HepG2 (cell line): ENCODE data around the gene MLC1. TPM values are rescaled to one million over a fixed set of nuclear protein-coding genes. Genes with fewer than 3 reads are reported as not detected.

Source experiments
- ATAC-seq: fragments of 200-7000 bp; cut with Tn5 transposase; 3 replicates; pipeline ENCODE4 v1.9.1; 2020; ENCODE audit warnings: mild to moderate bottlenecking, moderate library complexity
- BruUV-seq: library from RNA; stranded (reverse); fragments of 400-500 nt; replicated peaks from 2 replicates; lab custom pipeline; 2021; lab: Mats Ljungman, UMichigan
- CTCF ChIA-PET: fragments of 300-600 bp; formaldehyde crosslinking; extraction: SDS; loops from one replicate; lab custom pipeline; 2021; ENCODE audit warnings: low total read pairs, inconsistent platforms, low intra/inter-chr PET ratio; lab: Yijun Ruan, JAX
- POLR2A ChIA-PET: fragments of 350-600 bp; sonication (Branson Sonifier 250); formaldehyde crosslinking; loops from one replicate; lab custom pipeline; 2020; ENCODE audit warnings: antibody characterized with exemption, inconsistent platforms; lab: Yijun Ruan, JAX
- DNase-seq: peaks from one replicate; pipeline ENCODE4 v3.0.0-alpha.2; 2015; ENCODE audit warnings: low spot score
- FAIRE-seq: peaks from 3 replicates; lab custom pipeline; 2011; peaks lifted over from hg19 to GRCh38; lab: Jason Lieb, UNC
- H2AFZ ChIP-seq: one replicate; pipeline ENCODE4 v1.6.1; 2011; ENCODE audit warnings: low read length, inconsistent platforms
- H3K27ac ChIP-seq: fragments of 300-600 bp; 3 replicates; pipeline ENCODE4 v1.8.0; 2011; ENCODE audit warnings: mixed run types, mild to moderate bottlenecking, mixed read lengths, low read length, inconsistent platforms; ENCODE audit not compliant: insufficient read depth; ENCODE audit errors: extremely low read length
- H3K27me3 ChIP-seq, 2 experiments: fragments of 200-600 bp in 1 of 2; 2 replicates in 1 of 2; 3 replicates in 1 of 2; pipeline versions ENCODE4 v1.6.0 to v1.8.0; 2011; ENCODE audit warnings: low read length in 2 of 2, mild to moderate bottlenecking in 2 of 2, moderate library complexity in 2 of 2, inconsistent platforms in 1 of 2; ENCODE audit not compliant: insufficient read depth in 2 of 2, control insufficient read depth in 1 of 2
- H3K36me3 ChIP-seq, 2 experiments: fragments of 200-600 bp in 1 of 2; replicated peaks in 1 of 2; 2 replicates in 1 of 2; 3 replicates in 1 of 2; pipeline versions ENCODE4 v1.5.1 to v1.8.0; 2011; ENCODE audit warnings: low read length in 2 of 2, inconsistent platforms in 1 of 2; ENCODE audit not compliant: insufficient read depth in 2 of 2, control insufficient read depth in 1 of 2
- H3K4me1 ChIP-seq: 2 replicates; pipeline ENCODE4 v1.5.1; 2012; ENCODE audit warnings: low read length, inconsistent platforms; ENCODE audit not compliant: insufficient read depth
- H3K4me2 ChIP-seq: 2 replicates; pipeline ENCODE4 v1.6.0; 2011; ENCODE audit warnings: low read depth, low read length, inconsistent platforms
- H3K4me3 ChIP-seq, 3 experiments: fragments of 200-600 bp in 1 of 3; sonication (generic), shearing (Covaris generic) in 1 of 3; replicated peaks in 1 of 3; 2 replicates each; pipeline ENCODE4 v1.5.1; 2011 to 2016; ENCODE audit warnings: low read length in 3 of 3, inconsistent platforms in 2 of 3, low read depth in 2 of 3, mild to moderate bottlenecking in 2 of 3, control low read depth in 1 of 3, mixed read lengths in 1 of 3; ENCODE audit not compliant: insufficient read depth in 1 of 3
- H3K79me2 ChIP-seq: one replicate; pipeline ENCODE4 v1.6.1; 2011; ENCODE audit warnings: low read length, inconsistent platforms; ENCODE audit not compliant: insufficient read depth
- H3K9ac ChIP-seq: 2 replicates; pipeline ENCODE4 v1.6.0; 2011; ENCODE audit warnings: mild to moderate bottlenecking, low read depth, low read length, inconsistent platforms; ENCODE audit not compliant: insufficient read depth
- H3K9me3 ChIP-seq: 2 replicates; pipeline ENCODE4 v1.5.1; 2012; ENCODE audit warnings: mild to moderate bottlenecking, low read length
- H4K20me1 ChIP-seq: 2 replicates; pipeline ENCODE4 v1.6.0; 2011; ENCODE audit warnings: inconsistent platforms, mild to moderate bottlenecking, low read length, moderate library complexity; ENCODE audit not compliant: insufficient read depth
- ISX ChIP-seq: sonication (generic); formaldehyde crosslinking; conservative IDR thresholded peaks from 2 replicates; pipeline ENCODE4 v1.5.0; 2020; ENCODE audit warnings: missing genetic modification reagents
- MIXL1 ChIP-seq: IDR thresholded peaks from 2 replicates; pipeline ENCODE4 v1.6.1; 2016
- ZBTB1 ChIP-seq: sonication (generic); formaldehyde crosslinking; IDR thresholded peaks from 2 replicates; pipeline ENCODE4 v1.4.0; 2020; ENCODE audit warnings: missing genetic modification reagents, borderline replicate concordance
- ZFY ChIP-seq: sonication (generic); formaldehyde crosslinking; IDR thresholded peaks from 2 replicates; pipeline ENCODE4 v1.4.0; 2020; ENCODE audit warnings: missing genetic modification reagents
- ZNF230 ChIP-seq: sonication (generic); formaldehyde crosslinking; IDR thresholded peaks from 2 replicates; pipeline ENCODE4 v1.4.0; 2020; ENCODE audit warnings: mild to moderate bottlenecking, missing genetic modification reagents
- ZNF331 ChIP-seq: sonication (generic); formaldehyde crosslinking; IDR thresholded peaks from 2 replicates; pipeline ENCODE4 v1.4.0; 2020; ENCODE audit warnings: missing genetic modification reagents
- WGBS: methylation state at CpG from one replicate; pipeline ENCODE4 v1.1.6; 2017; ENCODE audit warnings: low lambda C conversion rate; 5-methylcytosine and 5-hydroxymethylcytosine counted together
- in situ Hi-C: cut with HindIII; loops from 2 replicates; pipeline ENCODE4 v1.10.0; 2017; ENCODE audit warnings: low pct_unique_long_range_greater_than_20kb; ENCODE audit not compliant: extremely low pct_ligation_motif_present
- intact Hi-C: fragments of 100-400 bp; cut with micrococcal nuclease; formaldehyde crosslinking; loops from one replicate; pipeline ENCODE4 v1.10.0; 2022; ENCODE audit not compliant: unreplicated experiment
- polyA plus RNA-seq, 8 experiments: library from polyadenylated mRNA; depleted of rRNA in 3 of 8; stranded (reverse) in 7 of 8; unstranded in 1 of 8; fragments of >200 nt; fragmentation: Illumina TruSeq in 4 of 8; extraction: Trizol in 4 of 8; gene quantifications; 2 replicates each; pipeline versions ENCODE4 v1.2.1 to v1.2.3, GENCODE V29; 2011 to 2016; ENCODE audit warnings: low read depth in 4 of 8, missing spikeins in 1 of 8, mixed read lengths in 1 of 8; ENCODE audit not compliant: insufficient read depth in 1 of 8
- total RNA-seq, 5 experiments: library from RNA; depleted of rRNA; stranded (reverse); fragments of >200 nt; fragmentation: Illumina TruSeq; extraction: Trizol; gene quantifications; 2 replicates each; pipeline ENCODE4 v1.2.3, GENCODE V29; 2016; ENCODE audit warnings: low read depth in 1 of 5
- TF ChIP-seq, protein P1 (sequence below): sonication (generic); formaldehyde crosslinking; IDR thresholded peaks from 2 replicates; pipeline ENCODE4 v1.5.0; 2020; ENCODE audit warnings: missing genetic modification reagents
- TF ChIP-seq, protein P2 (sequence below): sonication (generic); formaldehyde crosslinking; IDR thresholded peaks from 2 replicates; pipeline ENCODE4 v1.5.0; 2020; ENCODE audit warnings: missing genetic modification reagents, mild to moderate bottlenecking, borderline replicate concordance

Gene MLC1
- total and polyA plus RNA-seq, 2 of the 13 experiments (the other 11 are each of a cell fraction or from before 2014, with no cell fraction given), result not detected

DNA sequence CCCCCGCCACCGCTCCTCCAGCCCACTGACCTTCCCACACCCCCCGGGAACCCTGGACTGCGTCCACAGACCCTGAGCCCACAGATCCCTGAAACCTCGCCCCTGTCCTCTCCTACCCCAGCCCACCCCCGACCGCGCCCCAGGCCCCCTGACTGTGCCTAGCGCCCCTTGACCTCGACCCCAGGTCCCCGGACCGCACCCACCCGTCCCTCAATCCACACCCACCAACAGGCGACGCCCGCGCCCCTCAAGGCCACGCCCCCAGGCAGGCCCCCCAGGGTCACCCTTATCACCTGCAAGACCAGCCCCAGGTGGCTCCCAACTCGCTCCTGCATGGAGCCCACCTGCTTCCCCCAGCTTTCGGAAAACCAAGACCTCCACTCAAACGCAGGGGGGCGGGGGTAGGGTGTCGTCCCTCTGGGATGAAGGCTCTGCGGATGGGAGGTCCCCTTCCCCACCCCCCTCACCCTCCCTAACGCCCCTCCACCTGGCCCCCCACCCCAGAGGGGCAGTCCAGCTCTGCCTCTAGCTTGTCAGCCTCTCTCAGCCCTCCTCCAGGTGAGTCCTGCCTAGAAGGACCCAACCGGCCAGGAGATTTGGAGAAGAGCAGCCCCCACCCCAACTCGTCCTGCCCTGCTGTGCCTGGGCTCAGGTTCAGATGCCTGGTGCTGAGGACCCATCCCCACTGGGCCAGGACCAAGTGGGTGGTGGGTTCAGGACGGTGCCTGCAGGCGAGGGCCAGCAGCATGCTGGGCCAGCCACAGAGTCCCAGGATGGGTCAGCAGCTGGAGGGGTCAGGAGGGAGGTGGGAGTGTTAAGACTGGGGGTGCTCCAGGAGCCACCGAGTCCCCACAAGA lies 69.5 kb downstream of the MLC1 start (continued):
- TF ChIP-seq, protein P1, sequence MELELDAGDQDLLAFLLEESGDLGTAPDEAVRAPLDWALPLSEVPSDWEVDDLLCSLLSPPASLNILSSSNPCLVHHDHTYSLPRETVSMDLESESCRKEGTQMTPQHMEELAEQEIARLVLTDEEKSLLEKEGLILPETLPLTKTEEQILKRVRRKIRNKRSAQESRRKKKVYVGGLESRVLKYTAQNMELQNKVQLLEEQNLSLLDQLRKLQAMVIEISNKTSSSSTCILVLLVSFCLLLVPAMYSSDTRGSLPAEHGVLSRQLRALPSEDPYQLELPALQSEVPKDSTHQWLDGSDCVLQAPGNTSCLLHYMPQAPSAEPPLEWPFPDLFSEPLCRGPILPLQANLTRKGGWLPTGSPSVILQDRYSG (CRISPR knock-in tag), result no peak

DNA sequence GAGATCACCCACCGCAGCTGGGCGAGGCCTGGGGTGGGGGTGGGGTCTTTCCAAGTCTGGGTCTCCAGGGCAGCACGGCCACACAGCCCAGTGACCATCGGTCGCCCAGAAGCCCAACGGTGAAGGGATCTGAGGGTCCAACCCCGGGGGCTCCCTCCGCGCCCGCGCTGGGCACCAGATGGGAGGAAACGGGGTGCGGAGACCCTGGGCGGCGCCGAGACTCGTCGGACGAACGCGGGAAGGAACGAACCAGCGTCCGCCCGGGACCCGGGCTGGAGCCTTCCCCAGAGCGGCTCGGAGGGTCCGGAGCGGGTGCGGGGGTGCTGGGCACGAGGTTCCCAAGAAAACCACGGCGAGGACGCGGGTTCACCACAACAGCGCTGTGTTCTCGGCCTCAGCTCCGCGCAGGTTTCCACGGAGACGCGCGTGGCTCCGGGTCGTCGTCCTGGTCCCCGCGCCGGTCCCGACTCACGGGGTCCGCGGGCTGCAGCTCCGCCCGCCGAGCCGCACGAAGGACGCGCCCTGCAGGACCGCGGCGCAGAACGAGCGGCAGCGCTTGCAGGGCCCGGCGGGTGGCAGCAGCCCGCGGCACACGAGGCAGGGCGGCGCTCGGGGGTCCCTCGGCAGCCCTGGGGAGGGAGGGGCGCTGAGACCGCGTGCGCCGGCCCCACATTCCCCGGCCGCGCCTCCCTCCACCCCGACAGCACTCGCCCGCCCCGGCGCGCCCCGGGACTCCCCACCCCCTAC lies 70.4 kb downstream of the MLC1 start:
- H3K4me1 ChIP-seq, result no peaks in the 10 kb centered on the region
- H3K9me3 ChIP-seq, result no peaks in the 10 kb centered on the region
- H3K27ac ChIP-seq, result no peak overlapping the region
- 39% methylated on average over 25 of the region's 91 CpGs for WGBS
- CTCF ChIA-PET, result no interaction called here
- in situ Hi-C loops, result no loop called here
- H3K4me2 ChIP-seq, result no peak overlapping the region
- BruUV-seq, result no TSS peak
- H2AFZ ChIP-seq, result no peak overlapping the region
- no peaks in the 10 kb centered on the region for H4K20me1 ChIP-seq
- ATAC-seq (no peak), FAIRE-seq (no peak), DNase-seq (no peak)
- no peaks in the 10 kb centered on the region for H3K36me3 ChIP-seq
- H3K79me2 ChIP-seq, result no peaks in the 10 kb centered on the region
- H3K4me3 ChIP-seq, result no peak overlapping the region
- H3K9ac ChIP-seq, result no peak overlapping the region
- no peak for TF ChIP-seq ZBTB1
- peaks cover 20 to 73% of the 10 kb centered on the region in 2 experiments; a peak in 4 of 5 replicates for H3K27me3 ChIP-seq
- POLR2A ChIA-PET, result no interaction called here
- intact Hi-C loops, result no loop called here

DNA sequence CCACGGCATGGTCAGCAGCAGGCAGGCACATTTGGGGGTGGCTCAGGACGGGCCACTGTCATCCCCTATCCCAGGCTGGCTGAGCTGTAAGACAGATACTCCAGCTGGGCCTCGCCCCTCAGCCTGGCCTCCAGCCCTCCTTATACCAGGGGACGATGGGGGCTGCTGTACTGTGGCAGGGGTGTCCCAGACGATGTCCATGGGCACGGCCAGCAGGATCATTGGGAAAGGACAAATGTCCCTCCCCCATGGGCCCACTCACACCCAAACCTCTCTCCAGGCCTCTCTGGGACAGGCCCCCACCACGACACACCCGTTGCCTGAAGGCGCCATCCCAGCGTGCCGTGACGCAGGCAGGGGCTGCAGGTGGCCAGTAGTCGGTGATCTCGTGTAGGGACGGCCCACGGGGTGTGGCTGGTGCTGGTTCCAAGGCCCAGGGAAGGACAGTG lies 71.1 kb downstream of the MLC1 start:
- ATAC-seq, result no peak
- no peaks in the 10 kb centered on the region for H3K9me3 ChIP-seq
- no peak overlapping the region for H3K27ac ChIP-seq
- no TSS peak for BruUV-seq
- H3K4me3 ChIP-seq, result no peak overlapping the region
- FAIRE-seq, result no peak
- in situ Hi-C loops, result no loop called here
- 33% methylated on average over 1 of the region's 16 CpGs for WGBS
- H3K4me2 ChIP-seq, result no peak overlapping the region
- ChIA-PET CTCF (no interaction called here), POLR2A (no interaction called here)
- peaks cover 21 to 74% of the 10 kb centered on the region in 2 experiments; a peak in 4 of 5 replicates for H3K27me3 ChIP-seq
- DNase-seq, result no peak
- no peaks in the 10 kb centered on the region for H3K36me3 ChIP-seq
- TF ChIP-seq ISX (CRISPR knock-in tag), result no peak
- TF ChIP-seq MIXL1 (CRISPR knock-in tag), result no peak
- no peak for TF ChIP-seq ZNF230
- TF ChIP-seq ZNF331 (CRISPR knock-in tag), result no peak
- TF ChIP-seq, protein P2, sequence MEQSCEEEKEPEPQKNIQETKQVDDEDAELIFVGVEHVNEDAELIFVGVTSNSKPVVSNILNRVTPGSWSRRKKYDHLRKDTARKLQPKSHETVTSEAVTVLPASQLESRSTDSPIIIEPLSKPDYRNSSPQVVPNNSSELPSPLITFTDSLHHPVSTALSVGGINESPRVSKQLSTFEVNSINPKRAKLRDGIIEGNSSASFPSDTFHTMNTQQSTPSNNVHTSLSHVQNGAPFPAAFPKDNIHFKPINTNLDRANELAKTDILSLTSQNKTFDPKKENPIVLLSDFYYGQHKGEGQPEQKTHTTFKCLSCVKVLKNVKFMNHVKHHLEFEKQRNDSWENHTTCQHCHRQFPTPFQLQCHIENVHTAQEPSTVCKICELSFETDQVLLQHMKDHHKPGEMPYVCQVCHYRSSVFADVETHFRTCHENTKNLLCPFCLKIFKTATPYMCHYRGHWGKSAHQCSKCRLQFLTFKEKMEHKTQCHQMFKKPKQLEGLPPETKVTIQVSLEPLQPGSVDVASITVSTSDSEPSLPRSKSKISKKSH (CRISPR knock-in tag), result no peak
- no peak for TF ChIP-seq ZFY (CRISPR knock-in tag)
- H2AFZ ChIP-seq, result no peak overlapping the region
- no peaks in the 10 kb centered on the region for H4K20me1 ChIP-seq
- H3K4me1 ChIP-seq, result no peaks in the 10 kb centered on the region
- H3K9ac ChIP-seq, result no peak overlapping the region
- intact Hi-C loops, result no loop called here
- H3K79me2 ChIP-seq, result no peaks in the 10 kb centered on the region
